GM19099 (cell line): ENCODE results near the gene MSANTD1.

Experiments used
- POLR2A ChIP-seq: IDR thresholded peaks from 3 replicates; pipeline ENCODE4 v1.6.1; 2011; ENCODE audit warnings: low read depth; ENCODE audit not compliant: insufficient read length; ENCODE audit errors: extremely low read depth

The MSANTD1 gene

GRCh38 chr4:3211866-3212265, 37.1 kb upstream of the MSANTD1 start:
- no peak for TF ChIP-seq POLR2A

- no peak for TF ChIP-seq POLR2A
Measured at GRCh38 chr4:3212391-3213105, 36.4 kb upstream of the MSANTD1 start.

- no peak for TF ChIP-seq POLR2A
Measured at GRCh38 chr4:3213106-3213425, 35.9 kb upstream of the MSANTD1 start.

GRCh38 chr4:3213661-3214250, 35.2 kb upstream of the MSANTD1 start:
- TF ChIP-seq POLR2A: no peak

GRCh38 chr4:3215256-3215655, 33.7 kb upstream of the MSANTD1 start:
- TF ChIP-seq POLR2A: no peak

GRCh38 chr4:3215733-3216132, 33.2 kb upstream of the MSANTD1 start:
- no peak for TF ChIP-seq POLR2A

- TF ChIP-seq POLR2A: no peak
Measured at GRCh38 chr4:3217266-3217665, 31.7 kb upstream of the MSANTD1 start.

- no peak for TF ChIP-seq POLR2A
Measured at GRCh38 chr4:3217771-3218170, 31.2 kb upstream of the MSANTD1 start.

- TF ChIP-seq POLR2A: no peak
Measured at GRCh38 chr4:3218824-3219760, 29.9 kb upstream of the MSANTD1 start.

GRCh38 chr4:3219761-3220475, 29.0 kb upstream of the MSANTD1 start:
- no peak for TF ChIP-seq POLR2A

- TF ChIP-seq POLR2A: no peak
Measured at GRCh38 chr4:3220476-3221183, 28.3 kb upstream of the MSANTD1 start.

- TF ChIP-seq POLR2A: no peak
Measured at GRCh38 chr4:3221184-3221494, 27.8 kb upstream of the MSANTD1 start.

GRCh38 chr4:3221996-3222395, 27.0 kb upstream of the MSANTD1 start:
- no peak for TF ChIP-seq POLR2A

GRCh38 chr4:3223346-3223745, 25.6 kb upstream of the MSANTD1 start:
- TF ChIP-seq POLR2A: no peak

- TF ChIP-seq POLR2A: no peak
Measured at GRCh38 chr4:3223956-3224748, 24.8 kb upstream of the MSANTD1 start.
